Epithelial cell of alveolus of lung (primary cell): ENCODE results near the gene COASY. TPM values are rescaled to one million over a fixed set of nuclear protein-coding genes. Genes with fewer than 3 reads are reported as not detected.

Source experiments
- total RNA-seq: library from RNA; depleted of rRNA; stranded (reverse); fragments of >200 nt; gene quantifications from 2 replicates; pipeline ENCODE4 v1.2.1, GENCODE V29; 2015

Gene COASY
- 31.4 and 41.8 TPM in 2 replicates for total RNA-seq

DNA sequence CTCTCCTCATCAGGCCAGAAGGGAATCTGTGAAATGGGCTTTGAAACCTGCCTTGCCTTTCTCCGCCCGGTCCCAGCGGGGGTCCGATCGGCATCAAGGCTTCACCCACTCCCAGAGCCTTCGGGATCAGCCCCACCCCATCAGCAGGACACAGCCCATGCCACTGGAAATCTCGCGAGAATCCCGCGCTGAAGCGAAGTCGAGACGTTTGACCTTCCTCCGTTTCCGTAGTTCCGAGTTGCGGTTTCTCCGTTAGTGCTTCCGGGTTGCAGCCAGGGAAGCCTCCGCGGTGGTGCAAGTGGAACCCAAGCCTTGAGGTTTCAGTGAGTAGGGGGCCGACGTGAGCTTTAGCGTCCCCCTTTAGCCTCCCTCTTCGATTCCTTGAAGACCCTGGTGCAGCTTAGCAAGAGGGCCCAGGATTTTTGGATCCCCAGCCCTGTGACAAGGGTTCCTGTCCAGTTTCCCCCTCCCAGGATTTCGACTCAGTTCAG is at the start of gene COASY:
COASY (plus strand) TSS at position 252 of the 491 bp plus-strand sequence. CDS start 475 bp downstream, outside the sequence.

GRCh38 chr17:42536048-42536371 is 25.9 kb upstream of the COASY start, which contains the start of gene NAGLU:
NAGLU (plus strand) TSS chr17:42536241; CDS start chr17:42536273, 32 bp downstream.

GRCh38 chr17:42552736-42553135 is 9.2 kb upstream of the COASY start, which contains the start of gene HSD17B1:
HSD17B1 (plus strand) TSS chr17:42552923; CDS start chr17:42552934, 11 bp downstream.

GRCh38 chr17:42566883-42567573 is 5.1 kb downstream of the COASY start, which contains the start of gene MLX:
MLX (plus strand) TSS chr17:42567100; CDS start chr17:42567125, 25 bp downstream.

GRCh38 chr17:42577532-42578281 is 15.8 kb downstream of the COASY start, which contains the start of gene PSMC3IP:
PSMC3IP (minus strand) TSS chr17:42577729; CDS start chr17:42577686, 43 bp downstream.

DNA sequence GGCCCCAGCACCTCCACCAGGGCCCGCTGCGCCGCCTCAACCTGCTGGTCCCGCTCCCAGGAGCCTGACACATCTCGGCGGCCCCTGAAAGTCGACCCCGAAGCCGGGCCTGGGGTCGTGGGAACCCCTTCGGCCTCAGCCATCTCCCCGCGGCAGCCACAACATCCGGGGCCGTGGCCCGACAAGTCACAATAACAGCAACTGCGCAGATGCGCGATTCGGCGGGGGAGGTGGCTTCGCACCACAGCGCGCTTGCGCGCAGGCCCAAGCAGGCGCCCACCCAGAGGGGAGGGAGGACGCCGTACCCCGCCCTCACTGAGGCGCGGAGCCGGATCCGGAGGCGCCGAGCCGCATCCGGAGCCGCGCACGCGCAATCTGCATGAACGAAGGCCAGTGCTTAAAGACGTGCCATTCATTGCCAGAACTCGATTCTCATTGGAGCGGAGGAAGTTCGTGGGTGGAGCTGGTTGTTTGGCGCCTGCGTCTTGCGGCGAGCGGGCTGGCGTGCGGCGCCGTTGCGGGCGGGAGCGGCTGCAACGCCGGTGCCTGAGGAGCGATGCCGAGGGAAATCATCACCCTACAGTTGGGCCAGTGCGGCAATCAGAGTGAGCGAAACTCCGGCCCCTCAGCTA is 47.4 kb downstream of the COASY start, which contains the start of the genes RETREG3 and TUBG1:
RETREG3 (minus strand) TSS at position 193 of the 632 bp plus-strand sequence; CDS start at position 143, 50 bp downstream.
TUBG1 (plus strand) TSS at position 502 of the 632 bp plus-strand sequence; CDS start at position 557, 55 bp downstream.

Other genes with a start within 250 kb of the COASY start
- 55.2 and 107 TPM in 2 replicates for gene STAT3, start 173.7 kb upstream of the COASY start, total RNA-seq
- gene CAVIN1, start 138.9 kb upstream of the COASY start, total RNA-seq = 235 and 444 TPM in 2 replicates
- gene ATP6V0A1, start 103.3 kb upstream of the COASY start, total RNA-seq = 29.3 and 37.4 TPM in 2 replicates
- 55.0 and 60.8 TPM in 2 replicates for gene NAGLU, start 25.9 kb upstream of the COASY start, total RNA-seq
- gene HSD17B1, start 9.2 kb upstream of the COASY start, total RNA-seq = 0.48 and 11.4 TPM in 2 replicates
- 27.5 and 31.4 TPM in 2 replicates for gene MLX, start 5.0 kb downstream of the COASY start, total RNA-seq
- 5.5 and 7.6 TPM in 2 replicates for gene PSMC3IP, start 15.6 kb downstream of the COASY start, total RNA-seq
- 46.6 and 52.0 TPM in 2 replicates for gene RETREG3, start 47.2 kb downstream of the COASY start, total RNA-seq
- 35.1 and 68.0 TPM in 2 replicates for gene TUBG1, start 47.5 kb downstream of the COASY start, total RNA-seq
- 5.0 and 24.8 TPM in 2 replicates for gene TUBG2, start 97.1 kb downstream of the COASY start, total RNA-seq
- 10.2 and 30.8 TPM in 2 replicates for gene PLEKHH3, start 114.8 kb downstream of the COASY start, total RNA-seq
- 2.0 and 3.0 TPM in 2 replicates for gene CCR10, start 119.7 kb downstream of the COASY start, total RNA-seq
- gene CNTNAP1, start 120.4 kb downstream of the COASY start, total RNA-seq = 18.4 and 37.0 TPM in 2 replicates
- gene EZH1, start 182.9 kb downstream of the COASY start, total RNA-seq = 5.3 and 8.7 TPM in 2 replicates
- gene RAMP2, start 199.1 kb downstream of the COASY start, total RNA-seq = 0.78 TPM in 1 of 2 replicates, not detected in the other
- gene VPS25, start 211.3 kb downstream of the COASY start, total RNA-seq = 89.2 and 114 TPM in 2 replicates
- gene WNK4, start 218.5 kb downstream of the COASY start, total RNA-seq = 0.32 and 0.39 TPM in 2 replicates
- gene COA3, start 236.6 kb downstream of the COASY start, total RNA-seq = 66.1 and 67.1 TPM in 2 replicates
- not detected in 2 replicates for gene CNTD1, start 236.7 kb downstream of the COASY start, total RNA-seq